Stimulated activated CD4-positive, alpha-beta T cell treated with anti-CD3 and anti-CD28 coated beads, Interleukin-4, amount 100 ng/mL, for 1 hour (primary cell): ENCODE measurements around the gene BOD1L1.

Experiments used
- DNase-seq: peaks from one replicate; pipeline ENCODE4 v3.0.0-alpha.2; 2020

Gene BOD1L1

DNA sequence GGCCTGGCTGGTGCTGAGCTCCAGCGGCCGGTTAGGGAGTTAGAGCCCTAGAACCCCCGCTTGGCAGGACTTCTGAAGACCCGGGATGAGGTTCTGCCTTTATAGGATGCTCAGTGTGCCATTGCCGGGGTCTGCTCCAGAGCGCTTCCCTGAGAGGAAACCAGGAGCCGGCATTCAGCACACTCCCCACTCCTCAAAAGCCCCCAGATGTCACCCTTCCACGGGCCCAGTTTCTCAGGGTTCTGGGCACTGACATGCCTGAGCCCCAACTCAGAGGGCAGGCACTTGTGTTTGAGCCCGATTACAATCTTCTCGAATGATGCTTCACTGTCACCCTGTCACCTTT, 89.7 kb downstream of the BOD1L1 start:
- DNase-seq: no peak

DNA sequence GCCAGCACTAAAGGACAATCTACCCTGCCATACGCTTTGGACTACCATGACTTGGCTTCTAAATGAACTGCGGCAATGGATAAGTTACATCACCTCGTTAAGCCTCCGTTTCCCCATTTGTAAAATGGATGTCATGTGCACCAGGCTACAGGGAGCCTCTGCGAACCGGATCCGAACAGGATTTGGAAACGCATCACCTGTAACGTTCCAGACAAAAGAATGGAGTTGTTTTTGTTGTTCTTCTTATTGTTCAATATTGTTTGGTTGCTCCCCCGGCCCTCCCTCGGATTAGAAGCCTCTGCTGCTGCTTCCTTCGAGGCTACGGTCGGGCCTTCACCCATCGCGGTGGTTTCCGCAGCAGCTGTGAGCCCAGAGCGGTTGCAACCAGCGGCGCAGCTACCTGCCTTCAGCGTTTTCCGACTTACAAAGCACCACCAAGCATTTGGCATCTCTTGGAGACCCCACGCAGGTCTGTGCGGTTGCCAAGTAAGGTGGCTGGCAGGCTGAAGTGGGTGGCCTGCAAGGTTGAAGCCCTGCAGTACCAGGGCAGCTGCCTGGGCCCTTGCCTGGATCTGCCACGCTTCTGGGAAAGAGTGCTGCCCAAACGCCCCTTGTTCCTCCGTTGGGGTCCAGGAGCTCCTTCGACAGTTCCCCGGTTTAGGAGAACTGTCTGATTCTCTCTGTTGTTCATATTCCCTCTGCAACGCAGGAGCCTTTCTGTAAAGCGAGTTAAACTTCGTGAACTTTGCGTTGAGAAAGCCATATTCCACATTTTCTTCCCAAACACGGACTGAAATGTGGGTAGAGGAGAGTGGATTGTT, 90.3 kb downstream of the BOD1L1 start:
- DNase-seq: no peak

DNA sequence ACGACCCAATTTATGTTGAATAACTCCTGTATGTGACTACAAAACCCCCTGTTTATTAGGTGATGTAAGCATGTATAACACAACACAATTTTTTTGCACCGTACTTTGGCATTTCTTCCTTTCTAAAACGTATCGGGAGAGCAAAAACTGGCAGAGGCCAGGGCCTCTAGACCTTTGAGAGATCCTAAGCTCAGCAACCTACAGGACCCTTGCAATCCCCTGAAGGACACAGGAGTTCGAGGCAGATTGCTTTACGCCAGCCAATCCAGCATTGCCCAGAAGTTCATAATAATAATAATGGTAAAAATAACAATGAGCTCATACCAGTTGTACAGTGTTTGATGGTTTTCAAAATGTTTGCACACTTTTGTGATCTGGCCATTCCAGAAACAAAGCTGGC, 90.9 kb downstream of the BOD1L1 start:
- DNase-seq: no peak

DNA sequence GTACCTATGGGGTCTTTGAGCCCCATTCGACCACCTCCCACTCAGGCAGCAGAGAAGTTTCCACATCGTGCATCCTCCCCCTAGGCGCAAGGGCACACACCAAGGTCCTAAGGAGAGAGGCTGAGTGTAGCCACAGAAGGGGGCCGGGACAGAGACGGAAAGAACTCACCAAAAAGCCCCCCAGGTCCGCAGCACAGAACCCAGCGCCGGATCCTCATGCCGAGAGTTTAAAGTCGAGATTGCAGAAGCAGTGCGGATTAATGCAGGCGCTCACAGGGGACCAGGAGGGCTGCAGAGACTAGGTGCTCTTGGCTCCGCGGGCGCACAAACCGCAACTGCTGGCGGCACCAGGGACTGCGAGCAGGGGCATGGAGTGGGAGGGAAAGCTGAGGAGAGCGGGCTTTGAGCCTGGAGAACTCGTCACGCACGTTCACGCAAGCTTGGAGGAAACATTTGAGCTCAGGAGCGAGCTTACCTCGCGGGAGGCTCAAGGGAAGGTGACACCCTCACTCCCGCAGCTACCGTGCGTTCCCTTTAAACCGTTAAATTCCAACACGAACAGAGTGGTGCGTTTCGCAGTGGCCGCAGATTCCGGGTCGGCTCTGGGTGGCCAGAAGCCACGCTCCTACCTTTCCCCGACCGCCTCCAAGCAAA, 91.7 kb downstream of the BOD1L1 start:
- no peak for DNase-seq

DNA sequence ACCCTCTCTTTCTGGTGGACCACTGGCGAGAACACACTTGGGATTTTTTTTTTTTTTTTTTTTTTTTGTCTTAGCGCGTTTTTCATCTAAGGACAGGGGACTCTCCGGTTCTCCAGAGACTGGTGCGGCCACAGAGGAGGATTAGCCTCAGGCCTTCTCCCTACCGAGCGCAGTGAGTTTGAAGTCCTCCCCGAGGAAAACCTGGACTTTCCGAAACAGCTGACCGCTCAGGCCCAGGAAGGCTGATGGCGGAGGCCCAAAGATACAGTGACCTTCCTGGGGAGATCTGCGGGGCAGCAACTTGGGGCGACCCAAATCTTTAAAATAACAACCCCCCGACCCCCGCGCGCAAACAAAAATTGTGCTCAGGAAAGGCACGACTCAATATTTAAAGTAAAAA, 92.4 kb downstream of the BOD1L1 start:
- DNase-seq: no peak

DNA sequence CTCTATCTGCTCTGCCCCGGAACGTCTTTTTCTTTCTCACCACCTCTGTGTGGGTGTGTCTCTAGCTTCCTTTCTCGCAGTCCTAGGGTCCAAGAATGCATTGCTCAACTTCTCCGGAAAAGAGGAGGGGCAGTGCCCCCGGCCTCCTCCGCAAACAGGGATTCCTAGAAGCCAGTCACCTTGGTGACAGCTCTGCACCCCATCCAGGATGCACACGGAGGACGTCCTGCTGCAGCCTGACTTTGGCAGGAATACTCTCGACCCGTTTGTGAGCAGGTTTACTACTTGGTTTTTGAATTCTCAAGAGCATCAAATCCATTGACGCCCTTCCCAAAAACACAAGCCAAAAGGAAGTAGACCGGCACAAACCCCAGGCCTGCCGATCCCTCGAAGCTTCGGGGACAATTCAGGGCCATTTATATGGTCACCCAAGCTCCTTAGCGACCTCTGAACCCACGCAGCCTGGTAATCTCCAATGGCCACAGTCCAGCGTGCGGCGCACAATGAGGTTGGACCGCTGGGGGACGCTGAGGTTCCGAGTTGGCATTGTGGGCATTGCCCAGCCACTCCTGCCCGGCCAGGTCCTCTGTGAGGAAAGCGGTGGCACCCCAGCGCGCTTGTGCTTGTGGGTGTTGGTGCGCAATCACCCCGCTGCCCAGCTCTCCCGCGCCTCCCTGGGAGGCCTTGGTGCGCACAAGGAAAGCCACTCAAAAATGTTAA, 93.0 kb downstream of the BOD1L1 start:
- DNase-seq: no peak

DNA sequence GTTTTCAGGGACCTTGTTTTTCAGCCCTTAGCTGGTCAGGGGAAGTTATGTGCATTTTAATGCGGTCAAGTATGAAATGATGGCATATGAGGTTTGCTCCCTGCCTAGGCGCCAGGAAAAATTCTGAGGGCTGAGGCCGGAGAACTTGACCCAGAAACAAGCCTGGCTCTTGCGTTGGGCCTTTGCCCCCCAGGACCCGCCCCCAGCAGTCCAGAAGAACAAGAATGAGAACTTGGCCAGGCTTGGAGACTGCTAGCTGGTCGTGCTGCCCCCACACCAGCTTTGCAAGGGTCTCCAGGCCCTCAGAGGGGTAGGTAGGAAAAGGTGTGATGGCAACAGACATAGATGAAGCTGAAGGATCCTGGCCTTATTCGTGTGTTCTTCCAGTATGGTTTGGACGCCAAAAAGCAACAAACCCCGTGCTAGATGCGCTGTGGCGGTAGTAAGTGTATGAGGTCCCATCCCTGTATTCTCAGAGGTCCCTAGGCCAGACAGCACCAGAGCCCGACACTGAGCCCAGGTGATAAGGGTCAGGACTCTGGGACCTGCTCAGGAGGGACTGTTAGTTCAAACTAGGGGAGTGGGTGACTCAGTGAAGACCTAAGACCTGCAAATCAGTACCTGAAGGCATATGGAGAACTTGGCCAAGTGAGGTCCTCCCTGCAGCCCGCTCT, 93.7 kb downstream of the BOD1L1 start:
- DNase-seq: no peak

DNA sequence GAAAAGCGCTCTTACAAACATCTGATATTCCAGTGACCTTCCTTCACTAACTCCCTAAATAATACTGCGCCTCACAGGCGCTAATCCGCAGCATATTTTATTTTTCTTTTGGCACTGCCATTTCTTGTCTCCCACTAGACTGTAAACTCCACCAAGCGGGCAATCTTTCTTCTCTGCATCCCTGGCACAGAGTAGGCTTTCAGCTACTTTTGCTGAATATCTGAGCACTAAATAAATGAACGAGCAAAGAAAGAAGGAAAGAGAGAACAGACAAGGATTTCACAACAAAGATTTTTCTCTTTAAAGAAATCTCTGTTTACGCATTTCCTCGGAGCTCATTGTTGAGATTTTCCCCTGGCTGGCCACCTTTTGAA, 95.9 kb downstream of the BOD1L1 start:
- DNase-seq: no peak

DNA sequence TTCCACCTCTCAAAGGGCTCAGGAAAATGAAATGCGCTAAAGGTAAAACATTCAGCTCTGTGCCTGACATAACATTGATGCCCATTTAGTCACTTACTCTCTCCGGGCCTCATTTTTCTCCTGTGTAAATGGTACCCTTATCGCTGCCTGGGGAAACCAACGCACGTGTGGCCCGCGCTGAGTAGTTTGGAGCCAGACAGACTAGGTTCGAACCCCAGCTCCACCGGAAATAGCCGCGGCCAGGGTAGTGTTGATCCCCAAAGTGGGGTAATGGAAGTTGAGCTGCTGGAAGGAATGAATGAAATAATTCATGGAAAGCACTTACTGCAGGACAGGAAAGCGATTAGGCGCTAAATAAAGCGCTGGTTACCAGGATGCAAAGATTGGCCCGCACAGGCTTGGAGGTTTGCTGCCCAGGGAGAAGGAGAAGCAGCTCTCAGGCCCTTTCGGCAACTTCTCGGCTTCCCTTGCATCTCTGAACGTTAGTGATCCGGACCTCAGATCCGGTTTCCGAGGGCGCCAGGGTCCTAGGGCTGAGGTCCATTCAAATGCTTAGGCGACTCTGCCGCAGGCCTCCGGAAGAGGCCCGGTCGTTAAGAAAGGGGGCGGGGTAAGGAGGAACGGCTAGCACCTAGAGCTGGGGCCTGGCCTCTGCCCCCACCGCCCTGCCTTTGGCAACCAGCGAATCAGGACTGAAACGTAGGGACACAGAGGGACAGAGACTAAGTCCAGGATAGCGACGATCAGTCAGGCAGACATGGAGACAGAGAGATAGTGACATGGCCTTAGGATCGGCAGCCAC, 96.5 kb downstream of the BOD1L1 start:
- no peak for DNase-seq

DNA sequence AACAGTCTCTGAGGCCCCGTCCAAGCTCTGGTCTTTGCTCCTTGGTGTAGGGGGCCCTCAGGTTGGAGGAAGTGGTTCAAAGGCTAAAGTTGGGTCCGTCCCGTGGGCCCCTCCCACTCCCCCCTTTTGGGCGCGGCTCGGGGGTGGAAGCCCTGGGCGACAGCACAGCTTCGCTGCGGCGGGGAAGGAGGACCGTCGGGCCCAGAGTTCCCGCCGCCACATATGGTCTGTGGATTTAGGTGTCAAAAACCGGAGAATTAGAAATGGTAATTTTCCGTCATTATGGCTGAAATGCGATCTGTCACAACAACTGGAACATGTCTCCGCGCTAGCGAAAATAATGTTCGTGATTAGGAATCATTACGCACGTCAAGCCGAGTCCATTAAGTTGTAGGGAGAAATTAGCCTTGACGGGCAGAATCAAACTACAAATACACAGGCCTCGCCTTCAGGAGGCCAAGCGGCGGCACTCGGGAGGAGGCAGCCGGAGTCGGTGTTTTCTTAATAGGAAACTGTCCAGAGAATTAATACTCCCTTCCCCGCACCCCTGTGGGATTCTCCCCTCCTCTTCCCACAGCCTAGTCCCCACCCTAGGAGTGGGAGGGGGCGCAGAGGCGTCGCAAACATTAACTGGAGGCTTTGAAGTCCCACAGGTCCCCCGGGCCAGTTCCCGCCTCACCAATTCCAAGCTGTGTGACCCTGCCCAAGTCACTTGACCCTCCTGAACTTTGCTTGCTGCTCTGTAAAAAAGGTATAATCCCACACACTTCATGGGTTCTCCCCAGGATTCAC, 98.2 kb downstream of the BOD1L1 start:
- DNase-seq: no peak

DNA sequence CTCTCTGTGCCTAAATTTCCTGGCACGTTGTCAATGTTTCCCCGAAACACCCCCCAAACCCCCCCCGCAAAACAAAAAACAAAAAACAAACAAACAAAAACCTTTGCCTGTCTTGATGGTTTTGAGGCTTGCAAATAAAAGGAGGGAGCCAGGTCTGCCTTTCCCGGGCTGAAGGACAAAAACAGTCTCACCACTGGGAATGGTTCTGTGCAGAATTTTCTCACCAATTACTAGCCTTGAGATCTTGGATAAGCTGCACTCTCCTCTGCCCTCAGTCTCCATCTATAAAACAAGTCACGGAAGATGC, 98.8 kb downstream of the BOD1L1 start:
- no peak for DNase-seq

DNA sequence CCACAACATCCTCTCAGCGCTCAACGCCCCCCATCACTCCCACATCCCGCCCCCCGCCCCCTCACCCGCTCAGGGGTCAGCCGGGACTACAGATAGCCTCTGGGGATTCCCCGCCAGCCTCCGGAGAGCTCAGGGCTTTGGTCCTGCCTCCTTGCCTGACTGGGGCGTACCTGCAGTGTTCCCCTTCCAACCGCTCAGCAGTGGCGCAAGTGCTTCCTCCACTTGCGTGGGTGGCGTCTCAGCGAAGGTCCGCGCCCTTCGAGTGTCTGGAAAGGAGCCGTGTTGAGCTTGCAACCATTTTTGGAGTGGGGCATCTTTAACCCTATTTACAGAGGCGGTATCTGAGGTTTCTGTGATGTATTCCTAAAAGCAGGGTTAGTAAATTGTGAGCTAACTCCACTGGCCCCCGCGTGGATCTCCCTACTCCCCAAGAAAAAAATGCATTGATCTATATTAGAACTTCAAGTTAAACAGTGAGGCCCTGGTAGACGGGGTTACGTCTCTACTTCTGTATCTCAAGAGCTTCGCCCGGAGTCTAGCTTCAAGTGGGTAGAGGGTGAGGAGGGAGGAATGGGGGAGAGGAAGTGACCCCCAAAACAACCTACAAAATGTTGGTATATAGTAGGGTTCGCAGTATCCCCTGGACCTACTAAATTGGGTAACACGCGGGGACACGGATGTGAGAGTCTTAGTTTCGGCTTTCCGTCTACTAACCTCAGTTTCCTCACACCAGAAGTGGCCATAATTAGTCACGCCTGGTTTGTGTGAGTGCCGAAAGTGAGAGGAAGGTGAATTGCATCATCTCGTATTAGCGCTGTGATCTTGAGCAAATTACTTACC, 99.3 kb downstream of the BOD1L1 start:
- no peak for DNase-seq

DNA sequence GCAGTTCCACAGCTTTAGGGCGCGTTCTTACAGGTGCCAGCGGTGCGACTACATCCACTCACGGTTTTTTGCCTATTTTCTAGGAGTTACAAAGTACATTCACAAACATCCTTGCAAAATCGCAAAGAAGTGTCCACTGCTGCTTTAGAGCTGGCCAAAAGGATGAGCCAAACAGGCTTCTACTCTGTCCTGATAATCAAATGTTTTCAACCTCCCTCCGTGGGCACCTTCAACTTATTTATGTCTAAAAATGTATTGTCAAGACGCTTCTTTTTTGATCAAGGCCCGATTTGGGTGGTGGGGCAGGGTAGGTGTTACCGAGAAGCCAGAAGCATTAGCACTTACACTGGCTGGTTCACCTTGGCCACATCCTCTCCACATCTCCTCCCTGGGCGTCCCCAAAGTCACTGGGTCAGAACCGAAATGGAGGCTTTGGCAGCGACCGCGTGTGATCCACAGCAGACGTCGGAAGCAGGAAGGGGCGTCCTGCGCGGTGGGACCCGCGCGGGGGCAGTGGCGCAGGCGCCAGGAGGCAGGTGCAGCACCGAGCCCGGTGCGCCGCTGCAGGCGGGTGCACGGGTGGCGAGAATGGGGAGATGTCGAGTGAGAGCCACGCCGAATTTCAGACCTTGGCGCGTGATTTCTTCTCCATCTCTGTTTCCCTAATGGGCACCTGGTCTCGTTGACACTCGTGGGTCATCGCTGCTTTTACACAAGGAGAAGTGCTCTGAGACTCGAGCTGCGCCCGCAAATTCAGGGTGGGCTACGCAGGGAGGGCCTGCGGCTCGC, 100.1 kb downstream of the BOD1L1 start:
- no peak for DNase-seq

DNA sequence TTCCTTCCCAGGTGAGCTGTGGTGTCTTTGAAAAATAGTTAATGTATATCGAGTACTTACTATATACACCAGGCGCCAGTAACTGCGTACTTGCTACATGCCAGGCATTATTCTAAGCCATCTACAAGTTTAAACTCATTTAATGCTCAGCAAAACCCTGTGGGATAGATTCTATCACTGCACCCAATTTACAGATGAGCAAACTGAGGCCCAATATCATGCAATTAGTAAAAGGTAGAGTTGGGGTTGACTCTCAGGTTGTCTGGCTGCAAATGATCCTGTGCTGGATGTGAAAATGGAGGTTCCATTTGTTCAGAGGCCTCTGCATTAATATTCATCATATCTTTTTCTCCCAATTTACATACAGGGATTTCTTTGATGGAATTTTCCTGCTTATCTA, 100.9 kb downstream of the BOD1L1 start:
- DNase-seq: no peak

DNA sequence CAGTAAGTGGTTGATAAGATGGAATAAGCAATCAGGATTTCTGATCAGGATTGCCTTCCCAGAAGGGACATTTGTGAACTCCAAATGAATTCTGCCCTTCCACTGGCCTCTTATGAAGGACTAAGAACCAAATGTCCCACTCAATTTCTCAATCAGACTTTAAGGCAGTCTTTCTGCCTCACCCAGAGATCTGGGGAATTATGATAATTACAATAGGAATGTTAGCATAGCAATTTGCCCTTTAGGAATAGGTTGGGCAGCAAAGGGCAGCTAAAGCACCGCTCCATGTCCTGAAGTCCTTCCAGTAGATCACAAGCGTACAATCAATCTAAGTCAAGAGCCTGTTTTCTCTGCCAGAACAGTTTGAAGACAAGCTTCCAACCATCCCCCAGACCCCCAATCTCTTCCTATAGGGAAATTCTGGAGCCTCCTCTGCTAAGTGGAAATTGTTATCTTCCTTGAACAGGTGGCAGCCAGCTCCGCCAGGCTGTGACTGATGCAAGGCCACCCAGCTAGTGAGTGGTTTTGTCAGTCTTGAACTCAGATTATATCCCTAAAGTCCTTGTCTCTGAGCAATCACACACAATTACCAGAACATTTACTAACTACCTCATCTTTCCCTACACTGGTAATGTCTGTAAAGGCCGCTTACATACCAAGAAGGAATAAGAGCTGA, 101.8 kb downstream of the BOD1L1 start:
- DNase-seq: no peak

DNA sequence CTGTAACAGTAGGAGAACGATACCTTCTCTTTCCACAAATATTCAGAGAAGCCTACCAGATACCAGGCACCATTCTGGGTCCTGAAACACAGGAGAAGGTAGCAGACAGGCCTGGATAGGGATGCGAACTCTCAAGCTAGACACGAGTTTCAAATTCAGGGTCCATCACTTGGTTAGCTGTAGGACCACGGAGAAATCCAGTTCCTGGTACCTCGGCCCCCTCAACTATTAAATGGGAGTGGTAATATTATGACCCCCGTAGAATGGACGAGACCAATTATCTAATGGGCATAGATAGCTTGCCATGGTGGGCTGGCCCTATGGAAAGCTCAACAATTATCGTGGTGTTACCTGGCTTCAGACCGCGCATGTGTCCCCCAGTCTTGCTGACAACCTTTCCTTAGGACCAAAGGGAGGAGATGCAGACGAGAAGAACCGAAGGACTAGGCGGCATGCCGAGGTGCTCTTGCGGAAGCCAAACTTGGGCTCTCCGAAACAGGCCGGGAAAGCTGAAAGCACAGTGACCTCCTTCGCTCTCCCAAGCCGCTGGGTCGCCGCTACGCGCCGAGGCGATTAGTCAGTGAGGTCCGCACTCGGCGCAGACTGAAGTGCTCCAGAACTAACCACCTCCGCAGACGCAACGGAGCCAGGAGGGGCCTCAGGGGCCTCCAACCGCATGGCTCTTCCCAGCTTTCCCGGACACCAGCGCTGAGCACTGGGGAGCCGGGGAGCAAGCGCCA, 102.9 kb downstream of the BOD1L1 start:
- DNase-seq: no peak

DNA sequence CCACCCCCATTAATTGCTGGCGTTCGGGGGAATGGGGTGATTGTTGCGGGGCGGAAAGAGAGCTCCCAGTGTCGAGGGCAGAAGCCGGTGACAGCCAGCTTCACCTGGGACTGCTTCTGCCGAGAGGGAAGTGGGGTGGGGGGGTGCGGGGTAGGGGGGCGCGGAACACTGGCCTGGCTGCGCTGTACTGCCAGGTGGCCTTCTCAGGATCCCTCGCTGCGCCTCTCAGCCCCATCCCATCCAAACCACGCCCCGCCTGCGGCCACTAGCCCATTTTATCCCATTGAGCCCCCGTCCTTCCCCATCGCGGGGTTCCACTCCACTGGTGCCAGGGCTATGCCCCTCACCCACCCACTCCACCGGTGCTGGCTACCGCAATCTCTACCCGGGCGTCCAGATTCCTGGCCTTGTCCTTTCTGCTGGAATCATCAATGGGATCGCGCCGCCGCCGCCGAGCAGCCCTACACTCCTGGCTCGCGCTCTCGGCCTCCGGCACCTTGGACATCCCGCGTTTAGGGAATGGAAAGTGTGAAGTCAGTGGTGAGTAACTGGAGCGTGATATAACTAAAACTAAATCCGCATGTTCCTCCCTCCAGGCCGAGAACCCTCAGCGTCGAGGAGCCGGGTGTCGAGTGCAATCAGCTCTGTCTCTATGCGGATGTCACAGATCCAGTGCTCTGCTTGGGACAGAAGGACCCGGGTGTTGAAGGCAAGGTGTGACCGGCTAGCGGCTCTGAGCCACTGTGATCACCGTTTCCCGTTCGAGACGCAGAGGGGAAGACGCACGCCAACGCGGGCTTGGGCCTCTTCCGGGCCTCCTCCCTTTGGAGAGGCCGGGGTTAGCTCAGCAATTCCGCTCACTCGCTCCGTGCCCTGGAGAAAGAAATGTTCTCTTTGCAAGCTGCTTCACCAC, 103.7 kb downstream of the BOD1L1 start:
- no peak for DNase-seq

DNA sequence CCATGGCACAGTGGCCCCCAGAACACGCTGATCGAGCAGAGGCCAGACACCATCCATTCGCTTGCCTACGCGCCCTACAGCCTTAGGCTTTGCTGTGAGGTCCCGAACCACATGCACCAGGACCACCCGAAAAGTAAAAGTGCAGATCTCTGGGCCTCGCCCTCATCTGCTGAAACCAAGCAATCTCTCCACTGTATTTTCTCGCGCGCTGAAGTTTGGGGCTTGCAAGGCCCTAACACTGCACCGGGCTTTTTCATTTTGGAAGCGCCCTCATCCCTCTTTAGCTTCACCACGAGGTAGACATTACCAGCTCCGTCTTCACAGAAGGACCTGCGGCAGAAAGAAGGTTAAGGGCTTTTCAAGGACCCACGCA, 104.4 kb downstream of the BOD1L1 start:
- DNase-seq: no peak
